HG03196 (cell line): ENCODE measurements around the gene PIK3R2.

ENCODE experiments used
- ATAC-seq: cut with Tn5 transposase; IDR thresholded peaks from one replicate; pipeline ENCODE4 v1.9.1; 2021; ENCODE audit not compliant: unreplicated experiment

Gene PIK3R2

DNA sequence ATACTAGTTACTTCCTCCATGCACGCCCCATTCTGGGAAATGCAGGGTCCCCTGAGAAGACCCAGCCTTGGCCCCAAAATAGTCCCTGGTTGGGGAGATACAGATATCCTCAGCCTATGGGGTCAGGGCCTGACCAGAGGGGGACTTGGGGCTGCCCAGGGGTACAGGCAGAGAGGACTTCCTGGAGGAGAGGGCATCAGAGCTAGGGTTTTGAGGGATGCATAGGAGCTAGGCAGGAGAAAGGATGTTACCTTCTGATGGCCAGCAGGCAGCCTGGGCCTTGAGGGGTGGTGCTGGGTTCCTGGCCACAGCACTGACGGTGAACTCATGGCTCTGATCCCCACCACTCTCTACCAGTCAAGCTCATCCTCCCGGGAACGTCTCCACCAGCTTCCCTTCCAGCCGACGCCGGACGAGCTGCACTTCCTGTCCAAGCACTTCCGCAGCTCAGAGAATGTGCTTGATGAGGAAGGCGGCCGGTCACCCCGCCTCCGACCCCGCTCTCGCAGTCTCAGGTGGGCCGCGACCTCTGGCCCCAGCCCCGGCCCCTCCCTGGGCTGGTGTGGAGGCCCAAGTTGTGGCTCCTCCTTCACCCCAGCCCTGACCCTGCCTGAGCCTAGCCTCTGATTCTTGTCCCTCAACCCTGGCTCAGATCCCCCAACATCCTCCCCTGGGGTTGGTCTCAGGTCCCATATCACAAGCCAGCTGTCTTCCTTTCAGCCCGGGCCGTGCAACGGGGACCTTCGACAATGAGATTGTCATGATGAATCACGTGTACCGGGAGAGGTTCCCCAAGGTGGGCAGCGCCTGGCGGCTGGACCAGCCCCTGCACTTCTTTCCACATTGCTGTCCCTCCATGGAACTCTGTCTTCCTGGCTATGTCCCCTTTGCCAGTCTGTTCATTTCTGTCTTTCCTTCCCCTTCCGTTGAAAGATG is 29.8 kb upstream of the PIK3R2 start:
- ATAC-seq, result no peak

DNA sequence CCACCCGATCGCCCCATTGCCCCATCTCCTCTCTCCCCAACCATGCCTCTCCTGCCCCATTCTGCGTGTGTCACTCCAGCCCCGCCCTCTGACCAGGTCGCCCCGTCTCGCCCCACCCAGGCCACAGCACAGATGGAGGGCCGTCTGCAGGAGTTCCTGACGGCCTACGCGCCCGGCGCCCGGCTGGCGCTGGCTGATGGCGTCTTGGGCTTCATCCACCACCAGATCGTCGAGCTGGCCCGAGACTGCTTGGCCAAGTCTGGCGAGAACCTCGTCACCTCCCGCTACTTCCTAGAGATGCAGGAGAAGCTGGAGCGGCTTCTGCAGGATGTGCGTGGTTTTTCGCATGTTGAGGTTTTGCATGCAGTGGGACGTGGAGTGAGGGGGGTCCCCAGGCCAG is 29.1 kb upstream of the PIK3R2 start:
- ATAC-seq, result no peak

DNA sequence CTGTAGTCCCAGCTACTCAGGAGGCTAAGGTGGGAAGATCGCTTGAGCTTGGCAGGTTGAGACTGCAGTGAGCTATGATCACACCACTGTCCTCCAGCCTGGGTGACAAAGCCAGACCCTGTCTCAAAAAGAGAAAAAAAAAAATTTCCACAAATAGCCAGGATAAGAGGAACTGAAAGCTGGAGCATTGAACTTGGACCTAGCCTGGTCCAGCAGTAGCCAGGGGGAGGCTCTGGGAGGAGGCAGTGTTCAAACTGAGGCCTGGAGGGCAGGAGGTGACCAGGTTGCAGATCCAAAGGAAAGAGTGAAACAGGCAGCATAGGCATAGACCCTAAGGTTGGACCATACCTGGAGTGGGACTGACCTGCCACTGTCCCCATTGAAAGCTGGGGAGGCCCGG is 26.9 kb upstream of the PIK3R2 start:
- ATAC-seq, result no peak

GRCh38 chr19:18128044-18128443 is 24.9 kb upstream of the PIK3R2 start:
- no peak for ATAC-seq

- no peak for ATAC-seq
Observed at GRCh38 chr19:18128805-18129204, 24.2 kb upstream of the PIK3R2 start.

GRCh38 chr19:18130523-18131242 is 22.3 kb upstream of the PIK3R2 start:
- no peak for ATAC-seq

GRCh38 chr19:18131841-18132596 is 20.9 kb upstream of the PIK3R2 start:
- no peak for ATAC-seq

GRCh38 chr19:18135712-18136584 is 17.0 kb upstream of the PIK3R2 start:
- no peak for ATAC-seq

DNA sequence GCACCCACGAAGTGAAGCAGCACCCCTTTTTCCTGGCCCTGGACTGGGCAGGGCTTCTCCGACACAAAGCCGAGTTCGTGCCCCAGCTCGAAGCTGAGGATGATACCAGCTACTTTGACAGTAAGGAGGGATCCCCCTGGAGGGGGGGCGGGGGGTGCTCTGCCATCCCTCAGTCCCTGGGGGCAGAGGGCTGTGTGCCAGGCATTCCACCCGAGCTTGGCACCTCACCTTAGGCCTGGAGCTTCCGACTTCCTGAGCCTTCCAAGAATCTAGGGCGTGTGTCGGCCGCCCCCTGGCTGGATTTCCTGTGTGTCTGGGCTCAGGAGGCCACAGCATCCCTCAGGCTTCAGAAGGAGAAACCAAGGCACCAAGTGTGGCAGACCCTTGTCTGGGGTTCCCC is 15.7 kb upstream of the PIK3R2 start:
- no peak for ATAC-seq

GRCh38 chr19:18137657-18138339 is 15.2 kb upstream of the PIK3R2 start:
- no peak for ATAC-seq

- no peak for ATAC-seq
Observed at GRCh38 chr19:18140473-18140872, 12.5 kb upstream of the PIK3R2 start.

GRCh38 chr19:18141031-18141430 is 11.9 kb upstream of the PIK3R2 start:
- ATAC-seq, result no peak

DNA sequence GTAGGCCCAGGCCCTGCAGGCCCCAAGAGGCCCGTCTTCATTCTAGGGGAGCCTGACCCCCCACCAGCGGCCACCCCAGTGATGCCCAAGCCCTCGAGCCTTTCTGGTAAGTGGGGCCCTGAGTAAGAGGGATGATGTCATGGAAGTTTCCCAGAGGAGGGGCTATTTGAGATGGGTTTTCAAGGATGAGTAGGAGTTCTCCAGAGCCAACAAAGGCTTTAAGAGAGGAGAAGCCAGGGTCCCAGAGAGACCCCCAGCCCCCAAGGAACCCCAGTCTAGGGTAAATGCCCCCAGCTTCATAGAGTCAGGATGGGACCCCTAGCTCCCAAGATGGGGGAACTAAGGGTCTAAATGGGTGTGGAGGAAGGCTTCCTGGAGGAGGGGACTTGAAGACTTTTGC is 9.1 kb upstream of the PIK3R2 start:
- no peak for ATAC-seq

DNA sequence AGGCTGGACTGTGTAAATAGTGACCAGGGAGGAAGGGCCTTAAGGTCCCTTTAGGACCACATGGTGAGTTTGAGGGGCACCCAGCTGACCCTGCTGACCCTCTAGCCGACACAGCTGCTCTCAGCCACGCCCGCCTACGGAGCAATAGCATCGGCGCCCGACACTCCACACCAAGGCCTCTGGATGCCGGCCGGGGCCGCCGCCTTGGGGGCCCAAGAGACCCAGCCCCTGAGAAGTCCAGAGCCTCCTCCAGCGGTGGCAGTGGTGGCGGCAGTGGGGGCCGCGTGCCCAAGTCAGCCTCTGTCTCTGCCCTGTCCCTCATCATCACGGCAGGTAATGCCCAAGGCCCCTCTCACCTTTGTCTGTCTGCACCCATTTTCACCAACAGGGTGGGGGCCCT is 8.6 kb upstream of the PIK3R2 start:
- ATAC-seq, result no peak

- no peak for ATAC-seq
Observed at GRCh38 chr19:18144906-18145305, 8.1 kb upstream of the PIK3R2 start.

GRCh38 chr19:18145391-18145999 is 7.5 kb upstream of the PIK3R2 start:
- ATAC-seq, result no peak

DNA sequence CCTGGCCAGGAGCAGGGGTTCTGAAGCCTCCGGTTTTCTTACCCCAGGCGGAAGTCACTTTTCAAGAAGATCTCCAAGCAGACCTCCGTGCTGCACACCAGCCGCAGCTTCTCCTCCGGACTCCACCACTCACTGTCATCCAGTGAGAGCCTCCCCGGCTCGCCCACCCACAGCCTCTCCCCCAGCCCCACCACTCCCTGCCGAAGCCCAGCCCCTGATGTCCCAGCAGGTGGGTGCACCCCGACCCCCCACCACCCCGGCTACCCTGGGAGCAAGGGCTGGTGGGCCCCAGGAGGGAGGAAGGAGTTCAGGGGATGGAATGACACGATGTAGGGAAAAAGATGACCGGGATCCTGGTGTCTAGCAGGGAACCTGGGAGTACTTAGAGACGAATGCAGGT is 5.6 kb upstream of the PIK3R2 start:
- ATAC-seq, result no peak

- ATAC-seq, result no peak
Observed at GRCh38 chr19:18149596-18149975, 3.4 kb upstream of the PIK3R2 start.

DNA sequence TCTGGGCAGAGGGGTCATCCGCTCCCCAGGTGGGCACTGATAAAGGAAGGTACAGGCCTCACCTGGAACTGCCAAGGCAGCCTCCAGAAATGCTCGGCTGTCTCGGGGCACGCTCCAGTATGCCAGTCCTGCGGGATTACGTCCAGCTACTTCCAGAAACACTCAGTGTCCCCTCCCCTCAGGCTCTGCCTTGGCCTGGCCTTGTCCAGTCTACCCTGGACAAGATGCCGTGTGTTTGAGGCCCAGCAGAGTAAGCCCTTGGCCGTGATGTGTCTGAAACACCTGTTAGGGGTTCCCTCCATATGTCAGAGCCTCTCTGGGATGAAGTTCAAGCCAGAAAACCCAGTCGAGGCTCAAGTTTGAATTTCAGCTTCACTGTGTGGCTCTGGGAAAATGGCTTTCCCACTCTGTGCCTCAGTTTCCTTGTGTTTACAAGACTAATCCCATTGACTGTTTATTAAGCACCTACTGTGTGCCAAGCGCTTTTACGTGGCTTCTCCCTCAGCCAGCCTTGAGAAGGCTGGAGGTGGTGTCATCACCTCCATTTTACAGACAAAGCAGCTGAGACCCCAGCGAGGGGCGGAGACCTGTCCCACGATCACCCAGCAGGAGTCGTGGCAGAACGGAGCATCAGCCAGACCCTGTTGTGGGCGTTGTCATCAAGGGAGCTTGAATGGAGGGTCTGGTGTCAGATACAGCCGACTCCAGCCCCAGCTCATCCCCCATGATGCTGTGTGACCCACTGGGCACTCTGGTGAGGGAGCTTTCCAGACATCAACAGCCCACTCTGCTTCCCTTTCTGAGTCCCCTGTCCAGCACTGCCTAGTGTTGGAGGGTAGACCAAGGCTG is 2.0 kb upstream of the PIK3R2 start:
- no peak for ATAC-seq
